ENCODE data around the gene SLC22A23.

The SLC22A23 gene

DNA sequence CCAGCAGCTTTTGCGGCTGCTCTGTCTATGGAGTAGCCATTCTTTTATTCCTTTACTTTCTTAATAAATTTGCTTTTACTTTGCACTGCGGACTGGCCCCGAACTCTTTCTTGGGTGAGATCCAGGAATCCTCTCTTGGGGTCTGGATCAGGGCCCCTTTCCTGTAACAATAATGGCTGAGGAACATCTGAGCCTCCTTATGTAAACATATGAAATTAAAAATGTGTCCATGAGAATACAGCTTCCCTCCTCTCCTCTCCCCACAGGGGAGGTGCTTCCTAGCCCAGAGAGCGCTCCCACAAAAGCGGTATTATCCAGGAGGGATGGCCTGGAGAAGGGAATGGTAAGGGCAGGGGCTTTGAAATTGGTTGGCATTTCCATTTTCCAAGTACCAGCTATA is 117.0 kb downstream of the SLC22A23 start:
- in situ Hi-C loops (cut with MboI; ENCODE audit: low sequenced_read_pairs): no loop called here

DNA sequence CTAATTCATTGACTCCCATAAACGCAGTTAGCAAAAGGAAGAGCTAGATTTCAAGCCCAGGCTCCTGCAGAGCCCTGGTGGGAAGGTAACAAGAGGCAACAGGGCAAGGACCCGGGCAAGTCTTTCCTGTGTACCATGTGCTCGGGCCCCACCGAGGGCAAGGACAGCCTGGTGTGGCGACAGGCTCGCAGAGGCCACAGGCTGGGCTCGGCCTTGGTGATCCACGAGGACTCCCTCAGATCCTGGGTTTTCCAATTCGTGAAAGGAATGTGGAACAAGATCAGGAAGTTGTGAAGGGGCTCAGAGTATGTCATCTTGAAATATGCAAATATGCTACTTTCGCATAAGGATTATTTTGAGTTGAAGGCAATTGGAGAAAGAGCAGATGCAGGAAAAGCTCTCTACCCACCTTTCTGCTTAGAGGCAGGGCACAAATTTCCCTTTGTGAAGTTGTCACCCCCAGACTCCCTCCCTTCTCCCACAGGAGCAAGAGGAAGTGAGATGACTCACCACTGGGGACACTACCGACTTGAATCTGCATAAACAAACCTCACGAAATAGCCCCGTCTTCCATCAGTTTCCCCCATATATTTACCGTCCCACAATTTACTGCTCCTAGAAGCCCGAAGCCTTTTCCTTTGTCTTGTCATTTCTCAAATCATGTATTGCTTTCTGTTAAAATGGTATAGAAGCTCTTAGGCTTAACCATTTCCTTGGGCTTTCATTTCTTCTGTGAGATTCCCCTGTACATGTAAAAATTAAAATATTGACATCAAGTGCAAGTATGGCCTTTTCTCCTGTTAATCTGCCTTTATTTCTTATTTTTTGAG is 119.1 kb downstream of the SLC22A23 start:
- in situ Hi-C loops (cut with MboI; ENCODE audit: low sequenced_read_pairs): no loop called here

DNA sequence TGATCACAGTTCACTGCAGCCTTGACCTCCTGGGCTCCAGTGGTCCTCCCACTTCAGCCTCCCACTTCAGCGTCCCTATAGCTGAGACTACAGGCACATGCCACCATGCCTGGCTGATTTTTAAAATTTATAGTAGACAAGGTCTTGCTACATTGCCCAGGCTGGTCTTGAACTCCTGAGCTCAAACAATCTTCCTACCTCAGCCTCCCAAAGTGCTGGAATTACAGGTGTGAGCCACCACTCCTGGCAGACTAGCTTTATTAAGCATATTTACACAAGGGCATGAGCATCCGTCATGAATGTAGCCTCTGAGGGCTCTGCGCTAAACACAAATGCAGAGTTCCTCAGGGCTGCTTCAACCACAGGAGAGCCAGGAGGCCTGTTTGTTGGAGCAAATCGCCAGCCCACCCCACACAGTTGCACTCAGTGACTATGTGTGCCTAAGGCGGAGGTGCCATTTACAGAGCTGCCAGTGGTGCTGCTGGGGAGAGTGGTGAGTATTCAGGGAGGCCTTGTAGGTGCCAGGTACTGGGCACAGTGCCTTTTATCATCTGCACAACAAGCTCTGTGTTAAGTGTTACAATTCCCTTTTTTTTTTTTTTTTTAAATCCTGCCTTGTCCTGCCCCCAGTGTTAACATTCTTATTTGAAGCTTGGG is 119.9 kb downstream of the SLC22A23 start:
- in situ Hi-C loops (cut with MboI; ENCODE audit: low sequenced_read_pairs): no loop called here

- in situ Hi-C loops (cut with MboI; ENCODE audit: low sequenced_read_pairs): no loop called here
Observed at GRCh38 chr6:3336066-3336786, 120.6 kb downstream of the SLC22A23 start.

DNA sequence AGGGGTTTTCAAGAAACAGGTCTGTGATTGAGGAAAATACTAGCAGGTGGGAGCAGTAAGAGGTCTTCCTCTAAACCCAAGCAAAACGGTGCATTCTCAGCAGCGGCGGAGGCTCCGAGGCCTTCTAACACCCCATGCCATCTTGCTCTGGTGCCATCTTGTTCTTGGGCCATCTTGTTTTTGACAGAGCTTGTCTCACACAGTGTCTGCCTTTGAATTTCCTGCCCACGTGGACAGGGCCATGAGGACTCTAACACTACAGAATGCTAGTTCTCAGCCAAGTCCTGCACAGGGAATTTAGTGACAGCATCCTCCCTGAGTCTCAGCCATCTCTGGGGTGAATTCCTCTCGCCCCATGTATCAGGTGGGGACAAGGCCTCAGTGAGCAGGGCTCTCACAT is 121.7 kb downstream of the SLC22A23 start:
- in situ Hi-C loops (cut with MboI; ENCODE audit: low sequenced_read_pairs): no loop called here

GRCh38 chr6:3334555-3334954 is 122.3 kb downstream of the SLC22A23 start:
- in situ Hi-C loops (cut with MboI; ENCODE audit: low sequenced_read_pairs): no loop called here

- in situ Hi-C loops (cut with MboI; ENCODE audit: low sequenced_read_pairs): no loop called here
Observed at GRCh38 chr6:3333263-3333662, 123.6 kb downstream of the SLC22A23 start.

GRCh38 chr6:3331971-3332370 is 124.9 kb downstream of the SLC22A23 start:
- in situ Hi-C loops (cut with MboI; ENCODE audit: low sequenced_read_pairs): no loop called here

DNA sequence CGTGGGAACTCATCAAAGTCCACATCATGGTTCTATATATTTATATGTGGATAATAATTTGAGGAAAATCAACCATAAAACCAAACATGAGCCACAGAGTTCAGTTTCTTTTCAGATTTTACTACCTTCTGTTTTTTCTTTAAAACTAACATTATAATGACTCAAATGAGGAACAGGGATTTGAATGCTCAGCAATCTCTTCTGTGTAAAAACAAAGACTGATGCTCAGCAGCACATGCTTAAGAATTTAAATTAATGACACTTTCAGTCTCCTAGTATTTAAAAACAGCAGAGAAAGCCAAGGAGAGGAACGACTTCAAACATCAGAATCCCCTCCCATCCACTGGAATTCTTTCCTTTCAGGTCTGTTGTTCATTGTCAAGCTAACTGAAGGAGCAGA is 125.4 kb downstream of the SLC22A23 start:
- in situ Hi-C loops (cut with MboI; ENCODE audit: low sequenced_read_pairs): no loop called here

DNA sequence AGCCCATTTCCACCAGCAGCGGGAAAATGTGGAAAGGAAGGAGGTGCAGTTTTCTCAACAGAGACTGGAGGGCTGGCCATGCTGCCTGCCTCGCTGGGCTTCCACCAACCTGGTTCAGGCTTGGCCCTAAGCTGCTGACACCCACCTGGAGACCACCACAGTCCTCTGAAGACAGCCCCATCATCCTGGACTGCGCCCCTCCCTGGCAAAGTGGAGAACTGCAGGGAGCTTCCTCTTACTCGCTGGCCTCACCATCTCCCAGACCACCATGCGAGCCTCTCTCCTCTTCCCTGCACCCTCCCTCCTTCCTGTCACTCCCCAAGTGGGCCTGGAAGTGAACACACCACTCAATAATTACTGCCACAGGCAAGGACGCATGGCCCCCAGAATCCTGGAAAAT is 126.7 kb downstream of the SLC22A23 start:
- in situ Hi-C loops (cut with MboI; ENCODE audit: low sequenced_read_pairs): no loop called here

- in situ Hi-C loops (cut with MboI; ENCODE audit: low sequenced_read_pairs): no loop called here
Observed at GRCh38 chr6:3329393-3330051, 127.3 kb downstream of the SLC22A23 start.

GRCh38 chr6:3328796-3329195 is 128.1 kb downstream of the SLC22A23 start:
- in situ Hi-C loops (cut with MboI; ENCODE audit: low sequenced_read_pairs): no loop called here

DNA sequence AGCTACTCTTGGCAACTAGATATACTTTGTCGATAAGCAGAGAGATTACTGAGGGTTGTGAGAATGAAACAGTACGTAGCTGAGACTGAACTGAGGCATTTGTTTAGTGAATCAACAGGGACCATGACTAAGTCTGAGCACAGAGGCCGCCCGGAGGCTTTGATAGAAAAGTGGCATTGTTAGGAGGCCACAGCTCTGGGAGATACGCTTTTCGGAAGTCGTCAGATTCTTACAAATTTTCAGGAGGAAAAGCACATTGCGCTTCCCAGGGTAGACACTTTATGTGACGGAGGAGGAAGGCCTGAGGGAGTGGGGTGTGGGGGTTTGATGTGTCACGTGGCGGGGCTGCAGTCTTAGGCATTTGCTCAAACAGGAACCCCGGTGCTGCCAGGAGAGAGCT is 128.7 kb downstream of the SLC22A23 start:
- in situ Hi-C loops (cut with MboI; ENCODE audit: low sequenced_read_pairs): no loop called here

- in situ Hi-C loops (cut with MboI; ENCODE audit: low sequenced_read_pairs): no loop called here
Observed at GRCh38 chr6:3327403-3327802, 129.4 kb downstream of the SLC22A23 start.

GRCh38 chr6:3326981-3327380 is 129.9 kb downstream of the SLC22A23 start:
- in situ Hi-C loops (cut with MboI; ENCODE audit: low sequenced_read_pairs): no loop called here

DNA sequence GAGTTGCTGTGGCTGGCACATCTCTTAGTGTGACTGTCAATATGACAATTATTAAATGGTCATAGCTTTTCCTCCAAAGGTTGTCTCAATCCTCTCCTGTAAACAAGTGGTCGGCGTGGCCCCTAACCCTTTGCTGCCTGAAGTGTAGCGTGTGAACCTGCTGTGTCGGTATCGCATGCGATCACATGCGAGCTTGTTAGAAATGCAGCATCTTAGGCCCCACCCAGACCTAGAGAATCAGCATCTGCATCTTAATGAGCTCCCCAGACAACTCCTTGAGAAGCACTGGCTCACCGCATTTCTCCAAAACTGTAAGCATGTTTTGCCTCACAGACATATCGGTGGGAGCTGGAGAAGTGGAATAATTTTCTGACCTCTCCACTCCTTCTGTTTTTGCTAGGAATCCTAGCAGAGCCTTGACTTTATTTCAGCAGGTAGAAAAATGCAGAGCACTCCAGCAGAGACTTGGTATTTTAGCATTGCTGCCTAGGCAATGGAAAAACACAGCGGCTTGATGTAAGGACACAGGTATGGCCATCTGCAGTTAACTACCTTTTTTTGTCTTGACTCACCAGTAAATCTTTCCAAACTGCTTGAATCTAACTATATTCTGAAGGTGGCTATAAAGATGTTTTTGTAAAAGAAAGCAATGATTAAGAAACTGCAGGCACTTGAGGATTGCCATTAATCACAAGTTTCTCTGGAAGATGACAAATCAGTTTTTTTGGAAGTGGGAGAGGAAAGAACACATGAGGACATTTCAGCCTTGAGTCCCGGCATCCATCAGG is 130.5 kb downstream of the SLC22A23 start:
- in situ Hi-C loops (cut with MboI; ENCODE audit: low sequenced_read_pairs): no loop called here

DNA sequence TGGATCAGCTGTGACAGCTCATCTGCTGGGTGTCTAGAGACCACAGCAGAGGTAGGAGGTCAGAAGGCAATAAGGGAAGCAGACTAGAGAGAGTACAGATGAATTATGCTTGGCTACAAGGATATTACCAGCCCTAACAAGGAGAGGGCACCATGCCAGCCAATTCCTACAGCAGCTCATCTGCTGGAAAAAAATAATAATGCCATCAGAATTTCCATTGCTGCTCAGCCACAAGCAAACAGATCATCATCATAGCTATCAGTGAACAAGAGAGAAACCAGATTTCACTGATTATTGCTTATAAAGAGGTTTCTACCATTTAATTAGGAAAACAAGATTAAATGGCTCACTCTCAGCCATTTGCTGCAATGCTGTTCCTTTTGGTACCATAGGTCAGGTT is 131.6 kb downstream of the SLC22A23 start:
- in situ Hi-C loops (cut with MboI; ENCODE audit: low sequenced_read_pairs): no loop called here

DNA sequence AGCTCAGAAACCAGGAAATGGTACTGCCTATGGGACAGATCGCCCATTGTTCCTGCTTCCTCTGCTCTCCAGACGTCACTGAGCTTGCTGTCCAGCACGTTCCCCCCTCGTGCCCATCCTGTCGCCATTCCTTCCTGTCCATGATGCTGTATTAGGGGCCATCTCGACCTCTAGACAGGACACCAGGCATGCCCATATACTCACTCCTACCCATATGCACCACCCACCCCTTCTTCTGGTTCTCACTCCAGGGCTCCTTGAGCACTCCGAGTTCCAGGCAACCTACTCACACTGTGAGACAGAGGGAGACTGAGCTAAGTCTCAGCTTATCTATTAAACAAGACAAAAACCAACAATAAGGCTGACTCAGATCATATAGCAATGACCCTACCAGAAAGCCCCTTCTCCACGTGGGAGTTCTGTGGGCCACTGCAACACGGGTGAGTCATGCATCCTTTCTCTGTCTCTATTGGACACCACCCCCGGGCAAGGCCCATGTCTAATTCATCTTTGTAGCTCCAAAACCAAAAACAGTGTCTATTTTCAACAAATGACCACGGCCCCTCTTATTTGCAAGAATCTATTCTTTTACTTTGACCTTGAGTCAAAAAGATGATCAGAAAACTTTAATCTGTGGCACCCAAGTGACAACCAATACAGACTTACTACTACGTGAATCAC is 132.4 kb downstream of the SLC22A23 start:
- in situ Hi-C loops (cut with MboI; ENCODE audit: low sequenced_read_pairs): no loop called here

DNA sequence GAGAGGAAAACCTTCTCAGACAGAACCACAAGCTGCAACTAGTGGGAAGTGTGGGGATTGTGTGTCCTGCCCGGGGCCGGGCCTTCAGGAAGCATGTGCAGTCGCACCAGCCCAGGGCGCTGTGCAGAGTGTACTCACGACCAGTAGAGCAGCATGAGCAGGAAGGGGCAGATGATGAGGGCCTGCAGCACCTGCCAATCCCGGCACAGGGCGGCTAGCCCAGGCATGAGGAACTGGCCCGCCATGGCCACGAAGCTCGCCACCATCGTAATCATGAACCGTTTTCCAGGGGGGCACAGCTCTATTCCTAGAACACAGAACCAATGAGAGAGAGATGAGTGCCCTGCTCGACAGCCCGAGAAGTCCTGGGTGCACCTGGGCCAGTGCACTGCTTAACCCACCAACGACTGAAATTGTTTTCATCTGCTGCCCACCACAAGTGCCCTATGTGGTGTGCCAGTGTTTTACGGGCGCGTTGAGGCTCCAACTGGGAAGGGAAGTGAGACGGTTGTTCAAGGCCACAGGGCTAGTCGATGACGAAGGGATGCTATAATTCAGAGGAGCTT is 133.1 kb downstream of the SLC22A23 start:
- in situ Hi-C loops (cut with MboI; ENCODE audit: low sequenced_read_pairs): no loop called here

GRCh38 chr6:3323148-3323547 is 133.7 kb downstream of the SLC22A23 start:
- in situ Hi-C loops (cut with MboI; ENCODE audit: low sequenced_read_pairs): no loop called here
